ENCODE data around the gene WDR37.

The WDR37 gene

GRCh38 chr10:1137499-1138163, 81.4 kb downstream of the WDR37 start:
- Histone ChIP-seq H4K20me1 (ENCODE audit: insufficient read depth) (no peaks in the 10 kb centered on the region), H3K4me1 (ENCODE audit: low read depth, poor library complexity, severe bottlenecking) (no peaks in the 10 kb centered on the region), H3K4me3 (IDR thresholded peaks at IDR 0.05; ENCODE audit: insufficient read depth, low read depth, low read length) (no peak overlapping the region), H3K79me2 (ENCODE audit: insufficient read depth, low read depth) (no peaks in the 10 kb centered on the region), H3K4me2 (no peak overlapping the region), H3K36me3 (ENCODE audit: insufficient read depth) (no peaks in the 10 kb centered on the region), H3K27ac (no peak overlapping the region), H3K27me3 (ENCODE audit: insufficient read depth, low read depth) (no peaks in the 10 kb centered on the region), H2AFZ (ENCODE audit: low read depth) (no peak overlapping the region), H3K9ac (no peak overlapping the region)
- no peak for TF ChIP-seq CTCF (conservative IDR thresholded peaks at IDR 0.05; ENCODE audit: low read depth, low read length)

GRCh38 chr10:1138529-1138928, 82.3 kb downstream of the WDR37 start:
- Histone ChIP-seq H3K4me2 (no peak overlapping the region), H3K9ac (no peak overlapping the region), H3K27me3 (ENCODE audit: insufficient read depth, low read depth) (no peaks in the 10 kb centered on the region), H3K27ac (no peak overlapping the region), H3K4me1 (ENCODE audit: low read depth, poor library complexity, severe bottlenecking) (no peaks in the 10 kb centered on the region), H4K20me1 (ENCODE audit: insufficient read depth) (no peaks in the 10 kb centered on the region), H3K79me2 (ENCODE audit: insufficient read depth, low read depth) (no peaks in the 10 kb centered on the region), H3K36me3 (ENCODE audit: insufficient read depth) (no peaks in the 10 kb centered on the region), H3K4me3 (IDR thresholded peaks at IDR 0.05; ENCODE audit: insufficient read depth, low read depth, low read length) (no peak overlapping the region), H2AFZ (ENCODE audit: low read depth) (no peak overlapping the region)
- TF ChIP-seq CTCF (conservative IDR thresholded peaks at IDR 0.05; ENCODE audit: low read depth, low read length) = no peak

- Histone ChIP-seq H3K79me2 (ENCODE audit: insufficient read depth, low read depth) (no peaks in the 10 kb centered on the region), H3K4me2 (no peak overlapping the region), H3K4me1 (ENCODE audit: low read depth, poor library complexity, severe bottlenecking) (no peaks in the 10 kb centered on the region), H3K9ac (no peak overlapping the region), H2AFZ (ENCODE audit: low read depth) (no peak overlapping the region), H4K20me1 (ENCODE audit: insufficient read depth) (no peaks in the 10 kb centered on the region), H3K27me3 (ENCODE audit: insufficient read depth, low read depth) (no peaks in the 10 kb centered on the region), H3K27ac (no peak overlapping the region), H3K4me3 (IDR thresholded peaks at IDR 0.05; ENCODE audit: insufficient read depth, low read depth, low read length) (no peak overlapping the region), H3K36me3 (ENCODE audit: insufficient read depth) (no peaks in the 10 kb centered on the region)
- no peak for TF ChIP-seq CTCF (conservative IDR thresholded peaks at IDR 0.05; ENCODE audit: low read depth, low read length)
Observed at GRCh38 chr10:1141261-1141660, 85.1 kb downstream of the WDR37 start.

- no peak overlapping the region for H3K27ac ChIP-seq
- H3K4me2 ChIP-seq = no peak overlapping the region
- no peak for TF ChIP-seq CTCF (conservative IDR thresholded peaks at IDR 0.05; ENCODE audit: low read depth, low read length)
- no peaks in the 10 kb centered on the region for H3K79me2 ChIP-seq (ENCODE audit: insufficient read depth, low read depth)
- H3K36me3 ChIP-seq (ENCODE audit: insufficient read depth) = no peaks in the 10 kb centered on the region
- H3K9ac ChIP-seq = no peak overlapping the region
- H4K20me1 ChIP-seq (ENCODE audit: insufficient read depth) = no peaks in the 10 kb centered on the region
- H3K4me1 ChIP-seq (ENCODE audit: low read depth, poor library complexity, severe bottlenecking) = no peaks in the 10 kb centered on the region
- H3K4me3 ChIP-seq (IDR thresholded peaks at IDR 0.05; ENCODE audit: insufficient read depth, low read depth, low read length) = no peak overlapping the region
- H2AFZ ChIP-seq (ENCODE audit: low read depth) = no peak overlapping the region
- no peaks in the 10 kb centered on the region for H3K27me3 ChIP-seq (ENCODE audit: insufficient read depth, low read depth)
Observed at GRCh38 chr10:1141701-1142100, 85.5 kb downstream of the WDR37 start.
